ENCODE measurements around the gene LRTM2.

Gene LRTM2

DNA sequence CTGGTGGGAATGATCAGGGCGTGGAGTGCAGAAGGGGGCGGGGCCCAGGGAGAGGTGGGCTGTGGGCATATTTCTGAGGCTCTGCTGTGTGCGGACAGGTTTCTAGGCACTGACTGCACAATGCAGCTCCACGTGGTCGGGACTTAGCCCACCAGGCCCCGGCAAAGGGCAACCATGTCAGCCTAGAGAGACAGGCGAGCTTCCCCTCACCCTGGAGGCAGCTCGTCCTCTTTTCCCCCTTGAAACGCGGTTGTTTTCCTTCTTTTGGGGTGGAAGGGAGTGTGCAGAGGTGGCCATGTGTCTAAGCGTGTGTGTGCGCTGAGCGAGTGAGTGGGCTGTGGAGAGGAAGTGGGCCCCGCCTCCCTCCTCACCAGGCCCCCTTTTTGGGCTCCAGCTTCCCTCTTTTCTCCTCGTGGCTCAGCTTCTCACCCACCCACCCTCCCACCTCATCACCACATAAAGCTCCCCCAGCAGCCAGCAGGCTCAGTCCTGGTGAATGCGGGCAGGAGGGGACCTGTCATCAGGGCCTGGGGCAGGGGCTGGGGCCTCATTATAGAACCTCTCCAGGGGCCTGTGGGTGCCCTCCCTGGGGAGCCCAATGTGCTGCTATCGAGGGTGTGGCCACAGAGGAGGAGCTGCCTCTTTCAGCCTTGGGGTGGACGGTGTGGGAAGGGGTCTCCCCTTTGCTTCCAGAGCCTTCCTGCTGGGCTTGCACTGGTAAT is 22.0 kb downstream of the LRTM2 start:
- no peak for DNase-seq (ENCODE audit: low spot score)

DNA sequence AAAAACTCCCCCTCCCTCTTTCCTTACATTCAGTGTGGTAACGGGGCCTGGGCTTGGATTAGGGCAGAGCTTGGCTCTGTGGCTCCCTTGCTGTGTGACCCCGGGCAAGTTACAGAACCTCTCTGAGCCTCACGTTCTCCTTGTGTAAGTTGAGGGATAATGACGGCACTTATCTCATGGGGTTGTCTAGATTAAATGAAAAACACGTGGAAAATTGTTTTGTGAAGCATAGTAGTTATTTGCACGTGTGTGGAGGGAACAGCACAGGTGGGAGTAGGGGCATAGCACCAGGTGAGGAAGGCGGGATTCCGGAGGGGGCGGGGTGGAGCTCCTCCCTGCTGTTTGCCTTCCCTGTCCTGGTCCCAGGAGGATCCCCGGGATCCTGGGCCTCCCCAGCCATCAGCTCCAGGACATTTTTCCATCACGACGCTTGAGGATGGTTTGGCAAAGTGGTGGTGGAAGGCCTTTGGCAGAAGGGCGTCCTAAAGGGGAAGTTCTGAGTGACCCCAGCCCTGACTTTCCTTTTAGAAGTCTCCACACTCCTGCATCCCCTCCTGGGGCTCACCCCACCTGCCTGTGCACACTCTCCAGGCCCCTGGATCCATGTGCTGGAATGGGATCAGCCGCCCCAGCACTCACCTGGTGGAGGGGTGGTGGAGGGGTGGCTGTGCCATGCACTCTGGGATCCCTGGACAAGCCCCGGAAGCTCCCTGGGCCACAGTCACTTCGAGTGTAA is 22.7 kb downstream of the LRTM2 start:
- DNase-seq (ENCODE audit: low spot score), result no peak

- no peak for DNase-seq (ENCODE audit: low spot score)
These were observed 23.3 kb downstream of the LRTM2 start for GRCh38 chr12:1843641-1844005.

DNA sequence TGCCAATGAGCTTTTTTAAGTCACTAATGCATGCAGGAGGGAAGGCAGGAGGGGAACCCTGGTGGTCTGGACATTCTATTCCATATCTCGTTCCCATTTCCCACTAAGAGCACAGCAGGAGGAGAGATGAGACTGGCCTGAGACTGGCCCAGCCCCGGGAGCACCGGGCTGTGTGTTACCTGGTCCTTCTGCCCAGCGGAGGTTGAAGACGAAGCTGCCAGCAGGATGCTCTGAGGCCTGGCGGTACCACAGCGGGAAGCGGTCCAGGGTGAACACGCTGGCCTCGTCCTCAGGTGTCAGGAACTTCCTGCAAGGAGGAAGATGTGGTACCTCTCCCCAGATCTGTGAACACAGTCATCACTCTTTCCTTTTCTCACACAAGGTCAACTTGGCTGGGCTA is 23.9 kb downstream of the LRTM2 start:
- DNase-seq (ENCODE audit: low spot score), result no peak

- no peak for DNase-seq (ENCODE audit: low spot score)
These were observed 24.5 kb downstream of the LRTM2 start for GRCh38 chr12:1844661-1845409.

DNA sequence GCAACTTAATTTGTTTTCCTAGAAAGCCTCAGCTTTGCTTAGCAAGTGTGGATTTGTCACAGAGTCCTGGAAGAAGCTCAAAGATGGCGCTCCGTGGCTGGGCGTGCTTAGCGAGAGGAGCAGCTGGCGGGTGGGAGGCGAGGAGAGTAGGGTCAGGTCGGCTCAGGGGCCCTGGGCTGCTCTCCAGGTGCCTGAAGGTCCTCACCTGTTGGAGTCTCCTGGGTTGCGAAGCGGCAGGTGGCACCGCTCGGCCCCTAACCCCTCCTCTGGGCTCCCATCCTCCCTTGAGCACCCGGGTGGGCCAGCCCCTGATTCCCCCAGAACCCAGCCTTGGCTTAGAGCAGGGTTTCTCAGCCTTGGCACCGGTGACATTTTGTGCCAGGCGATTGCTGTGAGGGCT is 25.1 kb downstream of the LRTM2 start:
- no peak for DNase-seq (ENCODE audit: low spot score)

DNA sequence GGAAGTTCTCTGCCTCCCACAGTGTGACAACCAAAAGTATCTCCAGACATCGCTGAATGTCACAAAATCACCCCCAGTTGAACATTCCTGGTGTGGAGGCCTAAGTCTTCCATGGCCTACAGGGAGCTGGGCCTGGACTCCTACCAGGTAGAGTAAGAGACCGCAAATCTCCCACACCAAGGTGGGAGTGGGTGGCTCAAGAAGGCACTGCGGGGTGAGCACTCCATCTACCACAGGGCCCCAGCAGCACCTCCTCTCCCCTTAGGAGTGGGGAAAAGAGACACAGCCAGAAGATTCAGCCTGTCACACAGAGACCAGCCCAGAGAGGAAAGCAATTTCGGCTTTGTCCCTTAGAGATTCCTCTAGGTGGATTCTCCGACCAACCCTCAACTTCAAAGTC is 25.5 kb downstream of the LRTM2 start:
- DNase-seq (ENCODE audit: low spot score), result no peak

GRCh38 chr12:1846421-1847405 is 26.3 kb downstream of the LRTM2 start:
- DNase-seq (ENCODE audit: low spot score), result no peak

- DNase-seq (ENCODE audit: low spot score), result no peak
These were observed 27.0 kb downstream of the LRTM2 start for GRCh38 chr12:1847411-1847810.

GRCh38 chr12:1848146-1848545 is 27.8 kb downstream of the LRTM2 start:
- no peak for DNase-seq (ENCODE audit: low spot score)

GRCh38 chr12:1848745-1849144 is 28.4 kb downstream of the LRTM2 start:
- DNase-seq (ENCODE audit: low spot score), result no peak

GRCh38 chr12:1851151-1851701 is 30.9 kb downstream of the LRTM2 start:
- DNase-seq (ENCODE audit: low spot score), result no peak

GRCh38 chr12:1852076-1852475 is 31.7 kb downstream of the LRTM2 start:
- no peak for DNase-seq (ENCODE audit: low spot score)

DNA sequence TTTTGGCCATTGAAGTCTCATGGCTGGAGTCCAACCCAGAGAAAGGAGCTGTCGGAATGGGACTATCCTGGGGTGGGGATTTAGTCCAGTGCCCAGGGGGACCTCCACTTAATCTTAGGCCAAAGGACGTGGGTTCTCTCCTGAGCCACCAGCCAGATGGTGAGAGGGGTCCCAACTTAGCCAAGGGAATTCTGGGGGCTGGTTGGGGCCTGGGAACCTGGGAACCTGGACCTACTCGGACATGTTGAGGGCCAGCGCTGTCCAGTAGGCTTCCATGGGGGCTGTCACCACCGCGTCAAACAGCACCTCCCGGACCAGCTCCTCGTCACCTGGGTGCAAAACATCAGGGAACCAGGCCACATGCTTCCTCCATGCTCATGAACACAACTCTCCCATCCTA is 33.4 kb downstream of the LRTM2 start:
- no peak for DNase-seq (ENCODE audit: low spot score)

DNA sequence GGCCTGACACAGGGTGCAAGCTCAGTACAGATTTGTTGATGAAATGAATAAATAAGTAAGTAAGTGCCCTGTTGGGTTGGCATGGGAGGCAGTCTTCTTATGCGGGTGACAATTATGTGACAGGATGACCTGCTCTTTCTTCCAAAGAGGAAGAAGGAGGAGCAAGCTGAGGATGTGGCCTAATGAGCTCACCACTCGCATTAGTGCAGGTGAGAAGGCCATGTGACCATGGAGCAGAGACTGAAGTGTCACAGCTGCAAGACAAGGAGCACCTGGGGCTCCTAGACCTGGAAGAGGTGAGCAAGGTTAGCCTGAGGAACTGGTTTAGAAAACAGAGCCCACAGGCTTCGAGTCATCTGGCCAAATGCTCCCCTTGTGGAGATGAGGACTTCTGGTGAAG is 34.9 kb downstream of the LRTM2 start:
- no peak for DNase-seq (ENCODE audit: low spot score)

GRCh38 chr12:1857086-1857485 is 36.7 kb downstream of the LRTM2 start:
- no peak for DNase-seq (ENCODE audit: low spot score)

DNA sequence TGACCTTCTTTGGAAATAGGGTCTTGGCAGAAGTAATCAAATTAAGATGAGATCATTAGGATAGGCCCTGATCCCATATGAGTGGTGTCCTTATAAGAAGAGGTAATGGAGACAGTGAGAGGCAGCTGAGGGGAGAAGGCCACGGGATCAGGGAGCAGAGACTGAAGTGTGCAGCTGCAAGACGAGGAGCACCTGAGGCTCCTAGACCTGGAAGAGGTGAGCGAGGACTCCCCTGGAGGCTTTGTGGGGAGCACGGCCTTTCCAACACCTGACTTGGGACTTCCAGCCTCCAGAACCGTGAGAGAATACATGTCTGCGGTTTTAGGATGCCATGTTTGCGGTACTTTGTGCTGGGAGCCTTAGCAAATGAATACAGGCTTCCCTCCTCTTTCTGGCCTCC is 37.5 kb downstream of the LRTM2 start:
- no peak for DNase-seq (ENCODE audit: low spot score)

- no peak for DNase-seq (ENCODE audit: low spot score)
These were observed 38.1 kb downstream of the LRTM2 start for GRCh38 chr12:1858456-1858855.

DNA sequence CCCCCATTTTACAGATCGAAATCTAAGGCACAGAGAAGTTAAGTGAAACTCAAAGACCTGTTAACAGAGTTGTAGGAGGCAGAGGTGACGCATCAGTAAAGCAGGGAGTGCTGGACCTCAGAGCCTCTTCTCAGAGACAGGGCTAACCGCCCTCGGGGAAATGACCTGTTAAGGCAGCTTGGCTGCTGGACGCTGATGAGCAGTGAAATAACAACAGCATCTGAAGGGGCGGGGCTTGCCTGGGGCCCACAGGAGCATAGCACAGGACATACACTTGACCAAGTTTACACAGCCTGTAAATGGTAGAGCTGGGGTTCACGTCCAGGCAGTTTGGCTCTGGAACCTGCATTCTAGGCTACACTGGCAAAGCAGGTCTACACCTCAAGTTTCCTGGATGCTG is 39.3 kb downstream of the LRTM2 start:
- no peak for DNase-seq (ENCODE audit: low spot score)

- no peak for DNase-seq (ENCODE audit: low spot score)
These were observed 42.6 kb downstream of the LRTM2 start for GRCh38 chr12:1862973-1863372.

- no peak for DNase-seq (ENCODE audit: low spot score)
These were observed 43.5 kb downstream of the LRTM2 start for GRCh38 chr12:1863823-1864222.

DNA sequence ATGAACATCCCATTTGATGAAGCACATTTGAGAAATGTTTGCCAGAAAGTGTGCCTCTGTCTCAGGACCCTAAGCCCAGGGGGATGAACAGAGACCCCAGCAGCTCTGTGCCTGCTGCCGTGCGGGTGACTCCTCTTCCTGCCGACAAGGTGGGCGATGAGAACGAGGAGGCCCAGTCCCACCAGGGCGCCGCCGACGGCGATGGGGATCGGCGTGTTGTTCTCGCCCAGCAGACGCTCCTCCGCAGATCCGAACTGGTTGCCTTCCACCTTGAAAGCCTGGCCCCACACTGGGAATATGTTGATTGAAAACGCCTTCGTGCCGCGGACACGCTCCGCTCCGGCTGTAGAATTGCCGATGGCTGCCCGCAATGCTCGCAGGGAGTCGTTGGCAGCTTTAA is 44.1 kb downstream of the LRTM2 start:
- no peak for DNase-seq (ENCODE audit: low spot score)
